ENCODE results near the gene NRF1.

Gene NRF1

GRCh38 chr7:129773328-129773731 lies 161.8 kb downstream of the NRF1 start:
- in situ Hi-C loops (cut with HindIII; ENCODE audit: low pct_ligation_motif_present, low pct_unique_long_range_greater_than_20kb, low sequenced_read_pairs), result no loop called here
- DNase-seq, result no peak

GRCh38 chr7:129773871-129774270 lies 162.4 kb downstream of the NRF1 start:
- in situ Hi-C loops (cut with HindIII; ENCODE audit: low pct_ligation_motif_present, low pct_unique_long_range_greater_than_20kb, low sequenced_read_pairs), result no loop called here
- DNase-seq, result no peak

- no peak for DNase-seq
- in situ Hi-C loops (cut with HindIII; ENCODE audit: low pct_ligation_motif_present, low pct_unique_long_range_greater_than_20kb, low sequenced_read_pairs), result no loop called here
These were observed 162.8 kb downstream of the NRF1 start for GRCh38 chr7:129774359-129774758.

- in situ Hi-C loops (cut with HindIII; ENCODE audit: low pct_ligation_motif_present, low pct_unique_long_range_greater_than_20kb, low sequenced_read_pairs), result no loop called here
- DNase-seq, result no peak
These were observed 163.6 kb downstream of the NRF1 start for GRCh38 chr7:129774871-129775694.

GRCh38 chr7:129775695-129776361 lies 164.3 kb downstream of the NRF1 start:
- DNase-seq, result no peak
- in situ Hi-C loops (cut with HindIII; ENCODE audit: low pct_ligation_motif_present, low pct_unique_long_range_greater_than_20kb, low sequenced_read_pairs), result no loop called here

- DNase-seq, result no peak
- in situ Hi-C loops (cut with HindIII; ENCODE audit: low pct_ligation_motif_present, low pct_unique_long_range_greater_than_20kb, low sequenced_read_pairs), result no loop called here
These were observed 164.8 kb downstream of the NRF1 start for GRCh38 chr7:129776362-129776722.

GRCh38 chr7:129777195-129777844 lies 165.8 kb downstream of the NRF1 start:
- DNase-seq, result no peak
- in situ Hi-C loops (cut with HindIII; ENCODE audit: low pct_ligation_motif_present, low pct_unique_long_range_greater_than_20kb, low sequenced_read_pairs), result no loop called here

GRCh38 chr7:129777993-129778769 lies 166.7 kb downstream of the NRF1 start:
- no peak for DNase-seq
- in situ Hi-C loops (cut with HindIII; ENCODE audit: low pct_ligation_motif_present, low pct_unique_long_range_greater_than_20kb, low sequenced_read_pairs), result no loop called here

GRCh38 chr7:129778770-129779601 lies 167.5 kb downstream of the NRF1 start:
- peak; percentile 32 for DNase-seq
- in situ Hi-C loops (cut with HindIII; ENCODE audit: low pct_ligation_motif_present, low pct_unique_long_range_greater_than_20kb, low sequenced_read_pairs), result no loop called here

GRCh38 chr7:129779602-129780256 lies 168.2 kb downstream of the NRF1 start:
- in situ Hi-C loops (cut with HindIII; ENCODE audit: low pct_ligation_motif_present, low pct_unique_long_range_greater_than_20kb, low sequenced_read_pairs), result no loop called here
- DNase-seq, result peak; percentile 77

GRCh38 chr7:129780257-129780973 lies 168.9 kb downstream of the NRF1 start:
- DNase-seq, result peak; percentile 96
- in situ Hi-C loops (cut with HindIII; ENCODE audit: low pct_ligation_motif_present, low pct_unique_long_range_greater_than_20kb, low sequenced_read_pairs), result no loop called here

GRCh38 chr7:129780974-129781927 lies 169.7 kb downstream of the NRF1 start:
- in situ Hi-C loops (cut with HindIII; ENCODE audit: low pct_ligation_motif_present, low pct_unique_long_range_greater_than_20kb, low sequenced_read_pairs), result no loop called here
- peak; percentile 46 for DNase-seq

GRCh38 chr7:129781928-129782817 lies 170.7 kb downstream of the NRF1 start:
- peak; percentile 12 for DNase-seq
- in situ Hi-C loops (cut with HindIII; ENCODE audit: low pct_ligation_motif_present, low pct_unique_long_range_greater_than_20kb, low sequenced_read_pairs), result no loop called here

GRCh38 chr7:129782818-129783583 lies 171.5 kb downstream of the NRF1 start:
- in situ Hi-C loops (cut with HindIII; ENCODE audit: low pct_ligation_motif_present, low pct_unique_long_range_greater_than_20kb, low sequenced_read_pairs), result no loop called here

GRCh38 chr7:129783584-129783919 lies 172.0 kb downstream of the NRF1 start:
- in situ Hi-C loops (cut with HindIII; ENCODE audit: low pct_ligation_motif_present, low pct_unique_long_range_greater_than_20kb, low sequenced_read_pairs), result no loop called here
- DNase-seq, result no peak

More at GRCh38 chr7:129782818-129783583, 171.5 kb downstream of the NRF1 start:
- DNase-seq, result no peak

Data from ACHN (cell line).